Lower leg skin (tissue), 3 donors: ENCODE data around the gene CNTNAP5.

Source experiments
- CTCF ChIP-seq, 3 donors: fragments of 450-650 bp; IDR thresholded peaks; one replicate each; pipeline ENCODE4 v1.5.1; 2016; ENCODE audit warnings: antibody characterized with exemption in 3 of 3, mild to moderate bottlenecking in 3 of 3, moderate library complexity in 2 of 3
- POLR2A ChIP-seq, 2 donors: fragments of 450-650 bp; IDR thresholded peaks; one replicate each; pipeline ENCODE4 v1.6.1; 2016 to 2017; ENCODE audit warnings: antibody characterized with exemption in 2 of 2, mild to moderate bottlenecking in 1 of 2, moderate library complexity in 1 of 2

DNA sequence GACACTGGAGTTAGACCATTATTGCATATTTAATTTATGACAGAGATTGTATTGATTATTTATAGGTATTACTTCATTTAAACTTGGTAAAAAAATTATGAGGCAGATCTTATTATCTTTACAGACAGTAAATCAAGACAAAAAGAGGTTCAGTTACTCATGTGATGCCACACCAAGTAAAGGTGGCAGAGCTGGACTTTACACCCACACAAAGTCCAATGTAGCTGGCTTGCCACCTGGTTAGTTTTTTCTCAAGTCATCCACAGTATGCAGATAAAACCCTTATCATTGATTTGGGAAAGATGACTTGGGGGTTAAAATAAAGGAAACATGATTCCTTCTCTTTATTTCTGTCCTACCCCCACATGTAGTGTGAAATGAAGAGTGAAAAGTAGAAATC is 137.2 kb downstream of the CNTNAP5 start:
- TF ChIP-seq POLR2A (IDR thresholded peaks at IDR 0.05) (no peak), CTCF (IDR thresholded peaks at IDR 0.05) (no peak)
